H9 (cell line): ENCODE data around the gene CCND2. TPM values are rescaled to one million over a fixed set of nuclear protein-coding genes. Genes with fewer than 3 reads are reported as not detected.

Source experiments
- DNase-seq: peaks from one replicate; pipeline ENCODE4 v3.0.0-alpha.2; 2017
- H2AFZ ChIP-seq: one replicate; pipeline ENCODE4 v1.6.1; 2013; ENCODE audit warnings: mild to moderate bottlenecking, low read length, control low read depth, moderate library complexity
- H2AK5ac ChIP-seq: 2 replicates; pipeline ENCODE4 v1.6.1; 2013; ENCODE audit warnings: low read length, control low read depth, mixed read lengths; ENCODE audit not compliant: insufficient read length
- H2BK120ac ChIP-seq: one replicate; pipeline ENCODE4 v1.6.1; 2013; ENCODE audit warnings: low read depth, mild to moderate bottlenecking, low read length, control low read depth, inconsistent platforms; ENCODE audit not compliant: poor library complexity, severe bottlenecking
- H2BK12ac ChIP-seq: 2 replicates; pipeline ENCODE4 v1.6.1; 2013; ENCODE audit warnings: low read length, control low read depth, mixed read lengths, low read depth; ENCODE audit not compliant: insufficient read length
- H2BK15ac ChIP-seq: 2 replicates; pipeline ENCODE4 v1.6.1; 2013; ENCODE audit warnings: low read depth, low read length, control low read depth
- H2BK20ac ChIP-seq: one replicate; pipeline ENCODE4 v1.6.1; 2013; ENCODE audit warnings: low read depth, mild to moderate bottlenecking, low read length, control low read depth, inconsistent platforms; ENCODE audit not compliant: poor library complexity, severe bottlenecking
- H2BK5ac ChIP-seq: 2 replicates; pipeline ENCODE4 v1.6.1; 2013; ENCODE audit warnings: low read length, control low read depth, mixed read lengths; ENCODE audit not compliant: insufficient read length
- H3K14ac ChIP-seq: 2 replicates; pipeline ENCODE4 v1.6.1; 2013; ENCODE audit warnings: low read length, control low read depth; ENCODE audit not compliant: insufficient read depth
- H3K18ac ChIP-seq: 2 replicates; pipeline ENCODE4 v1.6.1; 2013; ENCODE audit warnings: low read depth, mild to moderate bottlenecking, mixed read lengths, low read length, control low read depth; ENCODE audit not compliant: insufficient read length
- H3K23ac ChIP-seq: 2 replicates; pipeline ENCODE4 v1.6.1; 2013; ENCODE audit warnings: low read length, control low read depth, mixed read lengths, low read depth; ENCODE audit not compliant: insufficient read length
- H3K23me2 ChIP-seq: 2 replicates; pipeline ENCODE4 v1.6.1; 2013; ENCODE audit warnings: low read depth, mild to moderate bottlenecking, mixed read lengths, low read length, control low read depth; ENCODE audit not compliant: insufficient read length, poor library complexity, severe bottlenecking
- H3K27ac ChIP-seq: 2 replicates; pipeline ENCODE4 v1.5.1; 2013; ENCODE audit warnings: low read length, control low read depth, mixed read lengths, low read depth; ENCODE audit not compliant: insufficient read length
- H3K27me3 ChIP-seq: 2 replicates; pipeline ENCODE4 v1.6.1; 2013; ENCODE audit warnings: low read length, control low read depth, inconsistent platforms; ENCODE audit not compliant: insufficient read depth
- H3K4ac ChIP-seq: 2 replicates; pipeline ENCODE4 v1.6.1; 2013; ENCODE audit warnings: low read depth, mild to moderate bottlenecking, control low read depth, inconsistent platforms, low read length, moderate library complexity
- H3K4me1 ChIP-seq: 2 replicates; pipeline ENCODE4 v1.6.1; 2013; ENCODE audit warnings: low read length, control low read depth, inconsistent platforms; ENCODE audit not compliant: insufficient read depth
- H3K4me2 ChIP-seq: 2 replicates; pipeline ENCODE4 v1.6.1; 2013; ENCODE audit warnings: low read length, control low read depth, mixed read lengths; ENCODE audit not compliant: insufficient read length, insufficient read depth
- H3K56ac ChIP-seq: 2 replicates; pipeline ENCODE4 v1.6.1; 2013; ENCODE audit warnings: low read depth, mild to moderate bottlenecking, mixed read lengths, low read length, control low read depth; ENCODE audit not compliant: insufficient read length
- H3K79me1 ChIP-seq: 2 replicates; pipeline ENCODE4 v1.6.1; 2013; ENCODE audit warnings: low read depth, mild to moderate bottlenecking, moderate library complexity, low read length, control low read depth, inconsistent platforms; ENCODE audit not compliant: insufficient read depth, poor library complexity, severe bottlenecking
- H3K79me2 ChIP-seq: 2 replicates; pipeline ENCODE4 v1.6.1; 2013; ENCODE audit warnings: low read length, control low read depth, inconsistent platforms; ENCODE audit not compliant: insufficient read depth
- H3K9ac ChIP-seq: 2 replicates; pipeline ENCODE4 v1.6.1; 2013; ENCODE audit warnings: low read length, control low read depth, mixed read lengths; ENCODE audit not compliant: insufficient read length; ENCODE audit errors: extremely low read depth
- H3K9me3 ChIP-seq: one replicate; pipeline ENCODE4 v1.6.1; 2013; ENCODE audit warnings: low read depth, low read length, inconsistent platforms; ENCODE audit not compliant: control insufficient read depth
- H3T11ph ChIP-seq: one replicate; pipeline ENCODE4 v1.6.1; 2013; ENCODE audit warnings: mild to moderate bottlenecking, low read length, control low read depth, inconsistent platforms
- H4K20me1 ChIP-seq: one replicate; pipeline ENCODE4 v1.6.1; 2013; ENCODE audit not compliant: control insufficient read depth, insufficient read length, insufficient read depth
- H4K5ac ChIP-seq: 2 replicates; pipeline ENCODE4 v1.6.1; 2013; ENCODE audit warnings: low read depth, mild to moderate bottlenecking, mixed read lengths, low read length, control low read depth; ENCODE audit not compliant: insufficient read length
- H4K8ac ChIP-seq: replicated peaks from 2 replicates; pipeline ENCODE4 v1.6.1; 2013; ENCODE audit warnings: low read length, control low read depth, mixed read lengths, low read depth; ENCODE audit not compliant: insufficient read length
- H4K91ac ChIP-seq: 2 replicates; pipeline ENCODE4 v1.6.1; 2013; ENCODE audit warnings: low read depth, mild to moderate bottlenecking, moderate library complexity, mixed read lengths, low read length, control low read depth; ENCODE audit not compliant: insufficient read length
- H3K27ac Mint-ChIP-seq, 3 experiments: 2 replicates in 2 of 3; 3 replicates in 1 of 3; pipeline ENCODE4 v1.8.0; 2020 to 2021; ENCODE audit warnings: mixed read lengths in 3 of 3, mild to moderate bottlenecking in 1 of 3, moderate library complexity in 1 of 3
- H3K27me3 Mint-ChIP-seq: 2 replicates; pipeline ENCODE4 v1.8.0; 2021; ENCODE audit warnings: low read depth, mild to moderate bottlenecking, moderate library complexity, mixed read lengths
- H3K36me3 Mint-ChIP-seq, 3 experiments: 2 replicates in 2 of 3; 3 replicates in 1 of 3; pipeline ENCODE4 v1.8.0; 2020 to 2021; ENCODE audit warnings: low read depth in 3 of 3, mixed read lengths in 3 of 3; ENCODE audit not compliant: insufficient read depth in 1 of 3
- H3K4me1 Mint-ChIP-seq, 2 experiments: 2 replicates each; pipeline ENCODE4 v1.8.0; 2020; ENCODE audit warnings: mixed read lengths in 2 of 2
- H3K4me3 Mint-ChIP-seq, 2 experiments: 2 replicates in 1 of 2; 3 replicates in 1 of 2; pipeline ENCODE4 v1.8.0; 2020 to 2021; ENCODE audit warnings: mild to moderate bottlenecking in 2 of 2, mixed read lengths in 2 of 2, moderate library complexity in 1 of 2
- H3K9me3 Mint-ChIP-seq, 2 experiments: 2 replicates in 1 of 2; 3 replicates in 1 of 2; pipeline ENCODE4 v1.8.0; 2020; ENCODE audit warnings: mild to moderate bottlenecking in 2 of 2, mixed read lengths in 2 of 2, moderate library complexity in 1 of 2
- WGBS: extraction: QIAGEN DNeasy Blood & Tissue Kit; methylation state at CpG from one replicate; pipeline ENCODE4 v1.1.7; 2013; ENCODE audit warnings: missing lambda C conversion rate, low lambda C conversion rate, mixed read lengths; ENCODE audit not compliant: insufficient read length; ENCODE audit errors: extremely low coverage; 5-methylcytosine and 5-hydroxymethylcytosine counted together
- total RNA-seq: library from RNA; stranded (reverse); gene quantifications from 2 replicates; pipeline ENCODE4 v1.2.1, GENCODE V29; 2021
- TF ChIP-seq, protein P1 (sequence below): fragments of 200-600 bp; sonication (generic); conservative IDR thresholded peaks from 3 replicates; pipeline ENCODE4 v1.8.0; 2021; ENCODE audit warnings: antibody characterized with exemption, mild to moderate bottlenecking

The CCND2 gene
- total RNA-seq, 1 experiment from 2014 or later, result 104 TPM

DNA sequence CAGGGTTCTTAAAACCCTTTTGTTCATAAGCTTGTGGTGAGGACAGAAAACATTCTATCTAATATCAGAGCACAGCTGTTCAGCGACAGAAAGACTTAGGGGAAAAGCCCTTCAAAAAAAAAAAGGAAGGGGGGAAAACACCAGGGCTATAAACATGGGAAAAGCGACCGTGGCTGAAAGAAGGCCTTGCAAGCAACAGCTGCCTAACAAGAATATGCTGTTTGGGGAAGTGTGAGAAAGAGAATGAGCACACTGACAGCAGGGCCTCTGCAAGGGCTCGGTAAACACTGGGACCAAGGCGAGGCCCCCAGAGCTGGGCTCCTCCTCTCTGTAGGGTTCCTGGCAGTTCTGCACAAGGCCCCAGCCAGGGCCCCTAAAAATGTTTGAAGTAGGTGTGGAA, 27.4 kb upstream of the CCND2 start:
- H2AK5ac ChIP-seq, result no peak overlapping the region
- H3K56ac ChIP-seq, result no peak overlapping the region
- DNase-seq, result no peak
- no peaks in the 10 kb centered on the region for H3K23me2 ChIP-seq
- H3K4me2 ChIP-seq, result no peak overlapping the region
- H4K5ac ChIP-seq, result no peak overlapping the region
- H3K9me3 Mint-ChIP-seq, result peaks cover 0 to 6% of the 10 kb centered on the region in 2 experiments; a peak in 3 of 5 replicates
- H2AFZ ChIP-seq, result no peak overlapping the region
- H2BK120ac ChIP-seq, result no peak overlapping the region
- H3K4me3 Mint-ChIP-seq, result no peak overlapping the region
- H3T11ph ChIP-seq, result no peak overlapping the region
- H3K27me3 Mint-ChIP-seq, result peaks cover 10% of the 10 kb centered on the region
- no peaks in the 10 kb centered on the region for H3K79me1 ChIP-seq
- H3K36me3 Mint-ChIP-seq, result peaks cover 1 to 7% (median 6%) of the 10 kb centered on the region in 3 experiments; a peak in 5 of 7 replicates
- no CpG with 5 or more reads among the region's 5 CpGs for WGBS
- no peak overlapping the region for H4K8ac ChIP-seq
- H3K4me1 Mint-ChIP-seq, result peaks cover 13 to 45% of the 10 kb centered on the region in 2 experiments
- H3K14ac ChIP-seq, result no peak overlapping the region
- H2BK15ac ChIP-seq, result no peak overlapping the region
- H2BK20ac ChIP-seq, result no peak overlapping the region
- no peaks in the 10 kb centered on the region for H3K79me2 ChIP-seq
- H4K91ac ChIP-seq, result no peak overlapping the region
- no peak overlapping the region for H2BK12ac ChIP-seq
- no peak overlapping the region for H3K9ac ChIP-seq
- H3K4me1 ChIP-seq, result no peaks in the 10 kb centered on the region; the same call in 1 of the 2 replicates
- H4K20me1 ChIP-seq, result no peaks in the 10 kb centered on the region
- H2BK5ac ChIP-seq, result no peak overlapping the region
- H3K4ac ChIP-seq, result no peak overlapping the region
- H3K23ac ChIP-seq, result no peak overlapping the region
- H3K27ac Mint-ChIP-seq, result peak overlapping the region in 2 of 3 experiments; percentile 24 to 31; a peak in 1 of 7 replicates
- no peak overlapping the region for H3K18ac ChIP-seq
- TF ChIP-seq, protein P1, sequence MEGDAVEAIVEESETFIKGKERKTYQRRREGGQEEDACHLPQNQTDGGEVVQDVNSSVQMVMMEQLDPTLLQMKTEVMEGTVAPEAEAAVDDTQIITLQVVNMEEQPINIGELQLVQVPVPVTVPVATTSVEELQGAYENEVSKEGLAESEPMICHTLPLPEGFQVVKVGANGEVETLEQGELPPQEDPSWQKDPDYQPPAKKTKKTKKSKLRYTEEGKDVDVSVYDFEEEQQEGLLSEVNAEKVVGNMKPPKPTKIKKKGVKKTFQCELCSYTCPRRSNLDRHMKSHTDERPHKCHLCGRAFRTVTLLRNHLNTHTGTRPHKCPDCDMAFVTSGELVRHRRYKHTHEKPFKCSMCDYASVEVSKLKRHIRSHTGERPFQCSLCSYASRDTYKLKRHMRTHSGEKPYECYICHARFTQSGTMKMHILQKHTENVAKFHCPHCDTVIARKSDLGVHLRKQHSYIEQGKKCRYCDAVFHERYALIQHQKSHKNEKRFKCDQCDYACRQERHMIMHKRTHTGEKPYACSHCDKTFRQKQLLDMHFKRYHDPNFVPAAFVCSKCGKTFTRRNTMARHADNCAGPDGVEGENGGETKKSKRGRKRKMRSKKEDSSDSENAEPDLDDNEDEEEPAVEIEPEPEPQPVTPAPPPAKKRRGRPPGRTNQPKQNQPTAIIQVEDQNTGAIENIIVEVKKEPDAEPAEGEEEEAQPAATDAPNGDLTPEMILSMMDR, result no peak
- no peaks in the 10 kb centered on the region for H3K9me3 ChIP-seq
- no peaks in the 10 kb centered on the region for H3K27me3 ChIP-seq
- H3K27ac ChIP-seq, result no peak overlapping the region
